Panc1 (cell line): ENCODE measurements around the gene TMEM184A.

Source experiments
- CTCF ChIP-seq: fragments of 450-650 bp; IDR thresholded peaks from 2 replicates; pipeline ENCODE4 v1.5.1; 2017; ENCODE audit warnings: mild to moderate bottlenecking
- POLR2AphosphoS5 ChIP-seq: IDR thresholded peaks from 2 replicates; pipeline ENCODE4 v1.6.1; 2012; ENCODE audit warnings: mild to moderate bottlenecking, low read depth, low read length, moderate library complexity
- SIN3A ChIP-seq: IDR thresholded peaks from 2 replicates; pipeline ENCODE4 v1.6.1; 2012; ENCODE audit warnings: low read depth, mild to moderate bottlenecking, low read length, moderate library complexity, borderline replicate concordance; ENCODE audit not compliant: insufficient read depth
- TCF7L2 ChIP-seq: IDR thresholded peaks from 2 replicates; pipeline ENCODE4 v1.6.1; 2011; ENCODE audit warnings: mild to moderate bottlenecking, low read depth, low read length, inconsistent platforms
- TF ChIP-seq, protein P1 (sequence below), 2 experiments: IDR thresholded peaks; 2 replicates each; pipeline ENCODE4 v1.6.1; 2011 to 2012; ENCODE audit warnings: low read depth in 2 of 2, control low read depth in 1 of 2, low read length in 1 of 2, mild to moderate bottlenecking in 1 of 2, moderate library complexity in 1 of 2; ENCODE audit not compliant: insufficient read depth in 1 of 2

DNA sequence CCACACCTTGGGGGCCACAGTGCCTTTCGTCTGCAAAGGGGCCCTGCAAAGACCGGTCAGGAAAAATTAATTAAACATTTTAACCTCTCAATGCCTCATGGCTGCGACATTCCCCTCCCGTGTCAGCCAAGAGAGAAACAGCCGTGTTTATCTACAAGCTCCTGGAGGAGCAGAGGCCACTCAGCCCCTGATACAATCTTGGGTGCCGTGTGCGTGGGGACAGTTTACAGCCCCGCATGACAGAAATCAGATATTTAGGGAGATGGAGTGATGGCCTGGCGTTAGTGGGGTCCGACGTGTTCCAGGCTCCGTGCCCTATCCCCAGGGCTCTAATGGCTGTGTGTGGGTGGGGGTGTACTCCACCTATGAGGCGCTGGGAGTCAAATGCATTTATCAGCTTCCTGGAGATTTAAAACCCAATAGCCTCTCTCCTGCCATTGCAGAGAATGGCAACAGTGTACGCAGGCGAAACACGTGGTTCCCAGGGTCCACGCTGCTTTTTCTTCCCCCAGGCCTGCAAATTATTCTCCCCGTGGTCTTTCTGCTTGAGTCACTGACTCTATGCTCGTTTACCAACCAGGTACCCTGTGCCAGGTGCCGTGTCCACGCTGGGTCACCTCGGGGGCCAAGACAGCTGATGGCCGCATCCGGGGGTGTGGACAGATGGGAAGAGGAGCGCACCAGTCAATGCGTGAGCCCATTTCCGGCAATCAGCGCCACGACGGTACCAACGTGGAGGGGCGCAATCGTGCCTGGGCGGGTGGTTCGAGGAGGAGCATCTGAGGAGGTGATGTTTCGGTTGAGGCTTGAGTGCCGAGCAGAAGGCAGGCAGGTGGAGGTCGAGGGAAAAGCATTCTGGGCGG lies 40.4 kb upstream of the TMEM184A start:
- TF ChIP-seq CTCF (no peak), POLR2AphosphoS5 (no peak), SIN3A (no peak), TCF7L2 (no peak)
- TF ChIP-seq, protein P1, sequence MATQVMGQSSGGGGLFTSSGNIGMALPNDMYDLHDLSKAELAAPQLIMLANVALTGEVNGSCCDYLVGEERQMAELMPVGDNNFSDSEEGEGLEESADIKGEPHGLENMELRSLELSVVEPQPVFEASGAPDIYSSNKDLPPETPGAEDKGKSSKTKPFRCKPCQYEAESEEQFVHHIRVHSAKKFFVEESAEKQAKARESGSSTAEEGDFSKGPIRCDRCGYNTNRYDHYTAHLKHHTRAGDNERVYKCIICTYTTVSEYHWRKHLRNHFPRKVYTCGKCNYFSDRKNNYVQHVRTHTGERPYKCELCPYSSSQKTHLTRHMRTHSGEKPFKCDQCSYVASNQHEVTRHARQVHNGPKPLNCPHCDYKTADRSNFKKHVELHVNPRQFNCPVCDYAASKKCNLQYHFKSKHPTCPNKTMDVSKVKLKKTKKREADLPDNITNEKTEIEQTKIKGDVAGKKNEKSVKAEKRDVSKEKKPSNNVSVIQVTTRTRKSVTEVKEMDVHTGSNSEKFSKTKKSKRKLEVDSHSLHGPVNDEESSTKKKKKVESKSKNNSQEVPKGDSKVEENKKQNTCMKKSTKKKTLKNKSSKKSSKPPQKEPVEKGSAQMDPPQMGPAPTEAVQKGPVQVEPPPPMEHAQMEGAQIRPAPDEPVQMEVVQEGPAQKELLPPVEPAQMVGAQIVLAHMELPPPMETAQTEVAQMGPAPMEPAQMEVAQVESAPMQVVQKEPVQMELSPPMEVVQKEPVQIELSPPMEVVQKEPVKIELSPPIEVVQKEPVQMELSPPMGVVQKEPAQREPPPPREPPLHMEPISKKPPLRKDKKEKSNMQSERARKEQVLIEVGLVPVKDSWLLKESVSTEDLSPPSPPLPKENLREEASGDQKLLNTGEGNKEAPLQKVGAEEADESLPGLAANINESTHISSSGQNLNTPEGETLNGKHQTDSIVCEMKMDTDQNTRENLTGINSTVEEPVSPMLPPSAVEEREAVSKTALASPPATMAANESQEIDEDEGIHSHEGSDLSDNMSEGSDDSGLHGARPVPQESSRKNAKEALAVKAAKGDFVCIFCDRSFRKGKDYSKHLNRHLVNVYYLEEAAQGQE (IDR thresholded peaks at IDR 0.05; ENCODE audit: insufficient read depth in 1 of 2, low read depth in 2 of 2, low read length in 1 of 2), result no peak
